SK-N-SH (cell line): Measurements from ENCODE around the gene UCN2. TPM values are rescaled to one million over a fixed set of nuclear protein-coding genes. Genes with fewer than 3 reads are reported as not detected.

ENCODE experiments used
- CTCF ChIA-PET: fragments of 300-600, 350-600 bp; formaldehyde crosslinking; extraction: SDS; loops from one replicate; lab custom pipeline; 2021; lab: Yijun Ruan, JAX
- POLR2A ChIA-PET: fragments of 350-600 bp; sonication (Branson Sonifier 250); formaldehyde crosslinking; extraction: SDS; loops from one replicate; lab custom pipeline; 2020; ENCODE audit warnings: antibody characterized with exemption, inconsistent platforms; lab: Yijun Ruan, JAX
- DNase-seq: peaks from one replicate; pipeline ENCODE4 v3.0.0; 2012
- H2AFZ ChIP-seq: fragments of 200-600 bp; sonication (generic); 2 replicates; pipeline ENCODE4 v1.8.1; 2016; ENCODE audit warnings: antibody characterized with exemption, mild to moderate bottlenecking, low read depth
- H3F3A ChIP-seq: fragments of 200-600 bp; sonication (generic); replicated peaks from 2 replicates; pipeline ENCODE3; 2016; ENCODE audit warnings: antibody characterized with exemption, mild to moderate bottlenecking; ENCODE audit not compliant: insufficient read depth
- H3K27ac ChIP-seq, 2 experiments: fragments of 200-500 bp in 1 of 2; fragments of 200-600 bp in 1 of 2; sonication (Bioruptor generic) in 1 of 2; sonication (generic), shearing (Covaris generic) in 1 of 2; 2 replicates each; pipeline versions ENCODE4 v1.5.1 to v1.6.1; 2014 to 2016; ENCODE audit warnings: low read depth in 2 of 2, inconsistent platforms in 1 of 2, low read length in 1 of 2, mild to moderate bottlenecking in 1 of 2, mixed read lengths in 1 of 2
- H3K27me3 ChIP-seq: fragments of 200-600 bp; sonication (generic), shearing (Covaris generic); 2 replicates; pipeline ENCODE4 v1.6.1; 2016; ENCODE audit warnings: mixed run types; ENCODE audit not compliant: insufficient read depth
- H3K36me3 ChIP-seq, 2 experiments: fragments of 200-500 bp in 1 of 2; fragments of 200-600 bp in 1 of 2; sonication (Bioruptor generic) in 1 of 2; sonication (generic) in 1 of 2; replicated peaks in 1 of 2; 2 replicates each; pipeline versions ENCODE3 to v1.5.1; 2014 to 2016; ENCODE audit warnings: low read length in 1 of 2, mild to moderate bottlenecking in 1 of 2; ENCODE audit not compliant: insufficient read depth in 2 of 2, control insufficient read depth in 1 of 2
- H3K4me1 ChIP-seq, 2 experiments: fragments of 200-500 bp in 1 of 2; fragments of 200-600 bp in 1 of 2; sonication (Bioruptor generic) in 1 of 2; sonication (generic), shearing (Covaris generic) in 1 of 2; 2 replicates each; pipeline versions ENCODE4 v1.5.1 to v1.6.1; 2014 to 2016; ENCODE audit warnings: low read depth in 1 of 2, low read length in 1 of 2, mixed run types in 1 of 2; ENCODE audit not compliant: insufficient read depth in 2 of 2, control insufficient read depth in 1 of 2
- H3K4me2 ChIP-seq: fragments of 200-600 bp; sonication (generic), shearing (Covaris generic); 2 replicates; pipeline ENCODE4 v1.6.1; 2017; ENCODE audit warnings: mixed run types
- H3K4me3 ChIP-seq, 2 experiments: fragments of 200-500 bp in 1 of 2; fragments of 200-600 bp in 1 of 2; sonication (Bioruptor generic) in 1 of 2; sonication (generic), shearing (Covaris generic) in 1 of 2; 2 replicates each; pipeline versions ENCODE4 v1.5.1 to v1.8.1; 2014 to 2016; ENCODE audit warnings: low read depth in 2 of 2, inconsistent platforms in 1 of 2, low read length in 1 of 2, mild to moderate bottlenecking in 1 of 2, mixed read lengths in 1 of 2, moderate library complexity in 1 of 2
- H3K79me2 ChIP-seq: fragments of 200-600 bp; sonication (generic); 2 replicates; pipeline ENCODE4 v1.8.1; 2017; ENCODE audit warnings: mild to moderate bottlenecking; ENCODE audit not compliant: insufficient read depth
- H3K9ac ChIP-seq: fragments of 200-600 bp; sonication (generic); 2 replicates; pipeline ENCODE4 v1.6.1; 2017; ENCODE audit warnings: mixed run types
- H3K9me2 ChIP-seq: fragments of 200-600 bp; sonication (generic); 2 replicates; pipeline ENCODE4 v1.6.1; 2017; ENCODE audit warnings: mixed run types
- H3K9me3 ChIP-seq: fragments of 200-600 bp; sonication (generic); 2 replicates; pipeline ENCODE4 v1.6.1; 2017; ENCODE audit warnings: mixed run types, mild to moderate bottlenecking, moderate library complexity
- H4K20me1 ChIP-seq: fragments of 200-600 bp; sonication (generic); 2 replicates; pipeline ENCODE4 v1.6.1; 2017; ENCODE audit warnings: mild to moderate bottlenecking, mixed run types; ENCODE audit not compliant: insufficient read depth
- CHD2 ChIP-seq: fragments of 150-350 bp; IDR thresholded peaks from 2 replicates; pipeline ENCODE4 v1.6.1; 2018; ENCODE audit warnings: low read length; ENCODE audit not compliant: partially characterized antibody
- ELF1 ChIP-seq: IDR thresholded peaks from 2 replicates; pipeline ENCODE4 v1.4.0; 2012
- FOSL2 ChIP-seq: IDR thresholded peaks from 2 replicates; pipeline ENCODE4 v1.4.0; 2012; ENCODE audit warnings: low read depth, mild to moderate bottlenecking, moderate library complexity, borderline replicate concordance
- FOXJ3 ChIP-seq: sonication (generic); formaldehyde crosslinking; IDR thresholded peaks from 2 replicates; pipeline ENCODE4 v1.5.1; 2020; ENCODE audit warnings: mild to moderate bottlenecking, missing genetic modification reagents
- FOXM1 ChIP-seq: IDR thresholded peaks from 2 replicates; pipeline ENCODE4 v1.4.0; 2012; ENCODE audit warnings: low read depth, mild to moderate bottlenecking
- GATA2 ChIP-seq: sonication (generic); formaldehyde crosslinking; IDR thresholded peaks from 2 replicates; pipeline ENCODE4 v1.5.0; 2020; ENCODE audit warnings: mild to moderate bottlenecking, missing genetic modification reagents
- JUND ChIP-seq: IDR thresholded peaks from 2 replicates; pipeline ENCODE4 v1.4.0; 2012
- MAX ChIP-seq: IDR thresholded peaks from 2 replicates; pipeline ENCODE4 v1.4.0; 2012; ENCODE audit warnings: low read depth
- MXI1 ChIP-seq: IDR thresholded peaks from 2 replicates; pipeline ENCODE4 v1.6.1; 2012; ENCODE audit warnings: mild to moderate bottlenecking, low read depth, low read length, improper control_type of control experiment
- NFIC ChIP-seq: IDR thresholded peaks from 2 replicates; pipeline ENCODE4 v1.4.0; 2012; ENCODE audit warnings: borderline replicate concordance
- RAD21 ChIP-seq: IDR thresholded peaks from 2 replicates; pipeline ENCODE4 v1.6.1; 2012; ENCODE audit warnings: mild to moderate bottlenecking, low read length
- REST ChIP-seq: IDR thresholded peaks from 2 replicates; pipeline ENCODE4 v1.6.1; 2012; ENCODE audit warnings: mild to moderate bottlenecking, low read depth, low read length, moderate library complexity
- TCF12 ChIP-seq: IDR thresholded peaks from 2 replicates; pipeline ENCODE4 v1.4.0; 2012
- WGBS: methylation state at CpG from one replicate; pipeline ENCODE4 v1.1.6; 2017; ENCODE audit warnings: low lambda C conversion rate; 5-methylcytosine and 5-hydroxymethylcytosine counted together
- polyA plus RNA-seq, 3 experiments: library from polyadenylated mRNA; depleted of rRNA; stranded (reverse); fragments of >200 nt; gene quantifications; 2 replicates each; pipeline ENCODE4 v1.2.3, GENCODE V29; 2012

UCN2 gene
- polyA plus RNA-seq, 1 of the 3 experiments (the other 2 are of a cell fraction) = 0.69 TPM

- 0 out of 2 replicates have a peak overlapping the region, but pooled peaks have one; percentile 21 for H2AFZ ChIP-seq
- no peak overlapping the region for H3K4me3 ChIP-seq
- H3K9ac ChIP-seq = no peak overlapping the region
- TF ChIP-seq MXI1 (peak; percentile 22; the same call in 1 of the 2 replicates), MAX (peak; percentile 50; the same call in 1 of the 2 replicates), FOSL2 (peak; percentile 75; the same call in 1 of the 2 replicates), FOXJ3 (no peak), NFIC (peak; percentile 62; the same call in 1 of the 2 replicates)
- TF ChIP-seq, all 33 proteins: peak for 4
- Histone ChIP-seq H4K20me1 (no peaks in the 10 kb centered on the region), H3K4me1 (peaks cover 39 to 56% of the 10 kb centered on the region in 2 experiments; a peak in 3 of 4 replicates), H3K79me2 (no peaks in the 10 kb centered on the region), H3K27me3 (no peaks in the 10 kb centered on the region), H3F3A (peaks cover 22% of the 10 kb centered on the region), H3K4me2 (no peak overlapping the region; the same call in 1 of the 2 replicates), H3K27ac (peak overlapping the region; percentile 67 to 93; a peak in 3 of 4 replicates), H3K9me3 (no peaks in the 10 kb centered on the region), H3K36me3 (no peaks in the 10 kb centered on the region), H3K9me2 (no peaks in the 10 kb centered on the region)
- no peak for DNase-seq
- WGBS = 50% methylated on average over 7 of the region's 7 CpGs
- ChIA-PET POLR2A (no interaction called here), CTCF (interaction anchor here (0.6 to 1.4 kb wide), 4 partner anchors 10 to 130 kb away, joined by 3 to 4 read pairs (median 4); partner anchors contain the start of gene UQCRC1)
Observed at GRCh38 chr3:48565591-48566400, 2.2 kb upstream of the UCN2 start.

- Histone ChIP-seq H3K9ac (no peak overlapping the region), H3K4me3 (no peak overlapping the region), H3K9me2 (no peaks in the 10 kb centered on the region), H3K4me1 (peaks cover 45 to 62% of the 10 kb centered on the region in 2 experiments; a peak in 3 of 4 replicates), H3K79me2 (no peaks in the 10 kb centered on the region), H3K36me3 (no peaks in the 10 kb centered on the region), H3F3A (peaks cover 22% of the 10 kb centered on the region), H4K20me1 (no peaks in the 10 kb centered on the region), H3K27ac (peak overlapping the region; percentile 67 to 93; a peak in 3 of 4 replicates), H2AFZ (no peak overlapping the region), H3K4me2 (no peak overlapping the region), H3K9me3 (no peaks in the 10 kb centered on the region), H3K27me3 (no peaks in the 10 kb centered on the region)
- TF ChIP-seq CHD2 (no peak), RAD21 (no peak), TCF12 (no peak), FOXM1 (no peak), JUND (no peak), FOSL2 (no peak), GATA2 (CRISPR knock-in tag) (no peak), ELF1 (no peak), REST (no peak)
- 95% methylated on average over 6 of the region's 11 CpGs for WGBS
- ChIA-PET POLR2A (no interaction called here), CTCF (interaction anchor here (0.6 to 1.2 kb wide), 2 partner anchors 9 to 44 kb away, joined by 3 to 4 read pairs; partner anchors contain the start of gene UQCRC1)
- DNase-seq = no peak
Observed at GRCh38 chr3:48565186-48565585, 1.6 kb upstream of the UCN2 start.
